Measurements from ENCODE around the gene GABRQ. TPM values are rescaled to one million over a fixed set of nuclear protein-coding genes. Genes with fewer than 3 reads are reported as not detected.

GABRQ gene
- total RNA-seq, 6 donors from 2014 or later, result not detected

DNA sequence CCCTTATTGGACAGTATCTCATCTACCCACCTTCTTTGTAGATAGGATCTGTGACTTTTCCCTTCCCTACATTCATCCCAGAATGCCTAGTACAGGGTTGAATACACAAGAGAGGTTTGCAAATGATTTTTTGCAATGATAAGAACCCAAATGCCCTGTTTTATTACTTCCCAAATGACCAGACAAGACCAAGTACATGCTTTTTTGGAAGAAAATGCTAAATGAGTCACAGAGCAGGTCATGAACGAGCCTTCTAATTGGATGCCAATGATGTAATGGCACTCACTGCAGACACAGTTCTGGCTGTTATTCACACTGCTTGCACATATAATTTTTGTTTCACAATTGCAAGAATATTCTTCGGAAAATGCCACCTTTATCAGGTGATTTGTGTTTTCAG, 17.8 kb upstream of the GABRQ start:
- TF ChIP-seq, protein P1, sequence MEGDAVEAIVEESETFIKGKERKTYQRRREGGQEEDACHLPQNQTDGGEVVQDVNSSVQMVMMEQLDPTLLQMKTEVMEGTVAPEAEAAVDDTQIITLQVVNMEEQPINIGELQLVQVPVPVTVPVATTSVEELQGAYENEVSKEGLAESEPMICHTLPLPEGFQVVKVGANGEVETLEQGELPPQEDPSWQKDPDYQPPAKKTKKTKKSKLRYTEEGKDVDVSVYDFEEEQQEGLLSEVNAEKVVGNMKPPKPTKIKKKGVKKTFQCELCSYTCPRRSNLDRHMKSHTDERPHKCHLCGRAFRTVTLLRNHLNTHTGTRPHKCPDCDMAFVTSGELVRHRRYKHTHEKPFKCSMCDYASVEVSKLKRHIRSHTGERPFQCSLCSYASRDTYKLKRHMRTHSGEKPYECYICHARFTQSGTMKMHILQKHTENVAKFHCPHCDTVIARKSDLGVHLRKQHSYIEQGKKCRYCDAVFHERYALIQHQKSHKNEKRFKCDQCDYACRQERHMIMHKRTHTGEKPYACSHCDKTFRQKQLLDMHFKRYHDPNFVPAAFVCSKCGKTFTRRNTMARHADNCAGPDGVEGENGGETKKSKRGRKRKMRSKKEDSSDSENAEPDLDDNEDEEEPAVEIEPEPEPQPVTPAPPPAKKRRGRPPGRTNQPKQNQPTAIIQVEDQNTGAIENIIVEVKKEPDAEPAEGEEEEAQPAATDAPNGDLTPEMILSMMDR (IDR thresholded peaks at IDR 0.05), result no peak
- TF ChIP-seq POLR2AphosphoS5 (IDR thresholded peaks at IDR 0.05) (no peak), EP300 (IDR thresholded peaks at IDR 0.05) (no peak), POLR2A (IDR thresholded peaks at IDR 0.05) (no peak)
- H3K4me3 ChIP-seq, result no peak overlapping the region
- ATAC-seq (ENCODE audit: low FRiP score in 2 of 2) (peak in 1 of 2 donors; percentile 48), DNase-seq (no peak)
- no peaks in the 10 kb centered on the region for H3K4me1 ChIP-seq
- no peaks in the 10 kb centered on the region for H3K36me3 ChIP-seq
- whole genome bisulfite sequencing, 2 donors, result 66 to 80% methylated on average over 2 of the region's 2 CpGs
- no peaks in the 10 kb centered on the region for H3K9me3 ChIP-seq
- H3K27me3 ChIP-seq, result no peaks in the 10 kb centered on the region
- no peak overlapping the region for H3K27ac ChIP-seq

DNA sequence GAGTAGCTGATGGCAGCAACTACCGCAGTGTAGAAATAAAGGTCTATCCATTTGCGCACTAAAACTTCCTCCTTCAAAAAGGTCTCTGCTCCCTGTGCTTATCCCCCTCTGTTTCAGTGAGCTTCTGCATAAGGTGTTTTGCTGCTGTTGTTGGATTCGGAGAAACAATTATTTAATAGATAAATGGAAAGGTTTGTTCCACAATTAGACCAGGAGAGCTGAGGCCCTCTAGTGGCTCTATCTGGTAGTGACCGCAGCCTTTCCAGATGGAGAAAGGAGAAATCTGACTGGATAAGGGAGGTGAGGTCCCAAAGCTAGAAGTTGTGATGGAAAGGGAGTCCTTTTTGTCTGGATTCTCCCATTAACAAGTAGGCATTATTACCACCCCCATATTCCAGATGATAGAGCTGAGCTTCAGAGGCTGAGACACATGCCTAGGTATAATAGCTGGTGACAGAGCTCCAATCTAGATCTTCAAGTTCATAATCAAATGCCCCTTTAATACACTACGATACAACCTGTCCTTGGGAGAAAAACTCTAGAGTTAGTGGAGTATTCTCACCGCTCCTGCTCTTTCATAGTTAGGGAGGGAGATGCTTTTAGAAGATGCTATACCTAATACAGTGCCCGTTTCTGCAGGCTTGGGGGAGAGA, 5.1 kb upstream of the GABRQ start:
- no peaks in the 10 kb centered on the region for H3K9me3 ChIP-seq
- 45 to 47% methylated on average over 6 to 7 of the region's 7 CpGs for WGBS, 2 donors
- ATAC-seq (ENCODE audit: low FRiP score in 2 of 2) (peak in 1 of 2 donors; percentile 56), DNase-seq (no peak)
- H3K36me3 ChIP-seq, result no peaks in the 10 kb centered on the region
- peaks cover 0 to under 1% (median 0%) of the 10 kb centered on the region in 4 donors for H3K4me1 ChIP-seq
- peaks cover 0 to 3% (median 0%) of the 10 kb centered on the region in 4 donors for H3K27me3 ChIP-seq
- no peak overlapping the region for H3K4me3 ChIP-seq
- no peak for TF ChIP-seq POLR2AphosphoS5 (IDR thresholded peaks at IDR 0.05)
- TF ChIP-seq, protein P1 (IDR thresholded peaks at IDR 0.05), result peak; percentile 39 to 82 (median 63)
- no peak overlapping the region for H3K27ac ChIP-seq

DNA sequence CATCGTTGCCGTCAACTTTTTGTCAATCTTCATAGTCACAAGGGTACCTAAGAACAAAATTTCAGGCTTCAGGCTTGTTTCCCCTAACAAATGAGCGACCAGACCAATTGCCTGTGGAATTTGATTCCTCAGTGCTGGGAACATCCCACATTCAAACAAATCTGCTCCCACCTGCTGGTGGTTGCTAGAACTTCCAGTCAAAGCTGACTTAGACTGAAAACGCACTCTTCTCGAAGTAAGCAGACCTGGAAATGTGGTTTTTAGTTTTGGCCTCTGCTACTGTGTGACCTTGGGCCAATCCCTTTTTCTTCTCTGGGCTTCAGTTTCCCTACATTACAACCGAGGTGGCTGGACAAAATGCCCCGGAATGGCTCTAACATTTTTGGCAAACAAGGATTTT, 1.8 kb upstream of the GABRQ start:
- Histone ChIP-seq H3K4me1 (peaks cover 0 to 7% (median 0%) of the 10 kb centered on the region in 4 donors), H3K36me3 (no peaks in the 10 kb centered on the region), H3K27me3 (peaks cover 0 to 14% (median 0%) of the 10 kb centered on the region in 4 donors), H3K4me3 (no peak overlapping the region), H3K27ac (no peak overlapping the region), H3K9me3 (no peaks in the 10 kb centered on the region)
- 7 to 15% methylated on average over 3 to 7 of the region's 7 CpGs for WGBS, 2 donors
- ATAC-seq (ENCODE audit: low FRiP score in 2 of 2), result no peak
- no peak for DNase-seq
- no peak for TF ChIP-seq POLR2AphosphoS5 (IDR thresholded peaks at IDR 0.05)
- TF ChIP-seq, protein P1 (IDR thresholded peaks at IDR 0.05), result peak; percentile 7 to 43 (median 35)

DNA sequence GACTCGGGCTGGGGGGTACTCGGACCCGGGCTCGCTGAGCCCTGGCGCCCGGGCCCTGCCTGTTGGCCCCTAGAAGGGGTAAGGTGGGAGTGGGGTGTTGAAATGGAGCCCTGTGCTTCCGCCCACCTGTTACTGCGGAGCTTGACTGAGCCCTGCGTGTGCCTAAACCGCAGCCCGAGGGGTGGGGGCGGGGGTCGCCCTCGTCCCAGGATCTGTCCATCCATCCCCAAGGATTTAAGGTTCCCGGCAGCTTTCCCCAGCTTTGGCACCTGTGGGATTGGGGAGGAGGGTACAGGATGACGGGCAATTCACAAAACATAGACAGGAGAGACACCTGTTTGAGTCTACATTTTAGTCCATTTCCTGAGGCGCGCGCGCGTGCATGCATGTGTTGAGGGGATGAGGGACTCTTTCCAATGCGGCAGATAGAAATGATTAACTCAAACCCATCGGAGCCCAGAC, 779 bp downstream of the GABRQ start:
- H3K27ac ChIP-seq, result no peak overlapping the region
- peaks cover 0 to 7% (median 0%) of the 10 kb centered on the region in 4 donors for H3K4me1 ChIP-seq
- 0 to 33% methylated on average over 1 to 22 of the region's 23 CpGs for WGBS, 2 donors
- no peaks in the 10 kb centered on the region for H3K36me3 ChIP-seq
- TF ChIP-seq EP300 (IDR thresholded peaks at IDR 0.05), result no peak
- no peaks in the 10 kb centered on the region for H3K9me3 ChIP-seq
- no peak overlapping the region for H3K4me3 ChIP-seq
- DNase-seq (no peak), ATAC-seq (ENCODE audit: low FRiP score in 2 of 2) (no peak)
- peaks cover 0 to 14% (median 0%) of the 10 kb centered on the region in 4 donors for H3K27me3 ChIP-seq

DNA sequence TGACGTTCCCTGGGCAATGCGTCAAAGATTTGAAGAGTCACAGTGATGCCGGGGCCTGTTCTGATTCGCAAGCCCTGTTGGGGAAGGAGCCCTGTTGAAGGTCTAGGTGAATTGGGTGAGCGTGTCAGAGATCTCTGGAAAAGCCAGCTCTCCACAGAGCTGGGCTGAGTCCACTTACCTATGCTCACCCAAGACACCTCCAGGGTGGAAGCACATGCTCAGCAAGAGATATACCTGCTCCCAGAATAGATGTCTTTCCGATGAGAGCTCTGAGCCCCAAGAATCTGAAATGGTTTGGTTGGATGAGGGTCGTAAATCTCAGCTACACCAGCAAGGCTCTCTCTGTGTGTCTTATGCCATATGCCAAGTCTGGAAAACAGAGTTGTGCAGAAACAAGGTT, 1.7 kb downstream of the GABRQ start:
- Histone ChIP-seq H3K27me3 (peaks cover 0 to 14% (median 0%) of the 10 kb centered on the region in 4 donors), H3K4me3 (no peak overlapping the region), H3K36me3 (no peaks in the 10 kb centered on the region), H3K4me1 (peaks cover 0 to 7% (median 0%) of the 10 kb centered on the region in 4 donors), H3K9me3 (no peaks in the 10 kb centered on the region), H3K27ac (no peak overlapping the region)
- no peak for ATAC-seq (ENCODE audit: low FRiP score in 2 of 2)
- no peak for DNase-seq
- WGBS, 2 donors, result 79 to 80% methylated on average over 1 to 7 of the region's 7 CpGs
- no peak for TF ChIP-seq POLR2AphosphoS5 (IDR thresholded peaks at IDR 0.05)
- TF ChIP-seq EP300 (IDR thresholded peaks at IDR 0.05), result no peak
- TF ChIP-seq POLR2A (IDR thresholded peaks at IDR 0.05), result no peak
- TF ChIP-seq, protein P1 (IDR thresholded peaks at IDR 0.05), result no peak
